GM18499 (cell line): ENCODE data around the gene MYOD1.

Source experiments
- ATAC-seq: cut with Tn5 transposase; IDR thresholded peaks from one replicate; pipeline ENCODE4 v1.9.1; 2021; ENCODE audit warnings: moderate number of reproducible peaks; ENCODE audit not compliant: insufficient read depth, unreplicated experiment

MYOD1 gene

GRCh38 chr11:17719028-17719937, at the start of gene MYOD1:
TSS of gene MYOD1 (plus strand) at chr11:17719571. CDS start at chr11:17719783, 212 bp downstream.
- no peak for ATAC-seq

GRCh38 chr11:17672469-17672868, 46.9 kb upstream of the MYOD1 start:
- ATAC-seq = no peak

- no peak for ATAC-seq
These were observed 45.4 kb upstream of the MYOD1 start for GRCh38 chr11:17673951-17674350.

- ATAC-seq = no peak
These were observed 36.5 kb upstream of the MYOD1 start for GRCh38 chr11:17682848-17683247.

GRCh38 chr11:17683377-17684161, 35.8 kb upstream of the MYOD1 start:
- no peak for ATAC-seq

GRCh38 chr11:17684550-17684949, 34.8 kb upstream of the MYOD1 start:
- no peak for ATAC-seq

- no peak for ATAC-seq
These were observed 33.0 kb upstream of the MYOD1 start for GRCh38 chr11:17686231-17686980.

- ATAC-seq = no peak
These were observed 31.3 kb upstream of the MYOD1 start for GRCh38 chr11:17687946-17688670.

GRCh38 chr11:17691550-17691949, 27.8 kb upstream of the MYOD1 start:
- ATAC-seq = no peak

- ATAC-seq = no peak
These were observed 27.4 kb upstream of the MYOD1 start for GRCh38 chr11:17691976-17692375.

GRCh38 chr11:17692931-17693330, 26.4 kb upstream of the MYOD1 start:
- no peak for ATAC-seq

GRCh38 chr11:17693531-17693930, 25.8 kb upstream of the MYOD1 start:
- ATAC-seq = no peak

GRCh38 chr11:17694494-17695110, 24.8 kb upstream of the MYOD1 start:
- no peak for ATAC-seq

GRCh38 chr11:17695454-17696441, 23.6 kb upstream of the MYOD1 start:
- no peak for ATAC-seq

GRCh38 chr11:17696741-17697140, 22.6 kb upstream of the MYOD1 start:
- no peak for ATAC-seq

GRCh38 chr11:17697175-17697949, 22.0 kb upstream of the MYOD1 start:
- ATAC-seq = no peak
